ENCODE data around the gene KDM3A.

KDM3A gene

DNA sequence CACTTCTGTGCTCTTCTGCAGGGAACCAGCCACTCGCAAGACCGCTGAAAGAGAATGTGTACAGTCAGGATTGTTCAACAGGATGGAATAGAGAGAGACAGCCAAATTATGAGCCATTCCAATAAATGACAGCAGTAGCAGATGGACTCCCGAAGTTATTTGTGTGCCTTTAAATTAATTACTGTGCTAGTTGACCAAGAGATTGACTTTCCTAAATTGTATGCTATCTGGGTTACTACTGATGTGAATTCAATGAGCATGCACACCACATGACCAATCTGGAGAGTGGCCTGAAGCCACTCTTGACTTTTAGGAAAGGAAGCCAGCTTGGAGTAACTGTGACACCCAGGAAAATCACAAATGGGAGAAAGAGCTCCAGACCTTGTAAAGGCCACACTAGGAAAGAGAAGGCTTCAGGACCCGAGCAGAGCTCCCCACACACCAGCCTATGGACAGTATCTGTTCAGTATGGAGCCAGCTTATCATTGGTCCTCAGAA, 69.3 kb downstream of the KDM3A start:
- TF ChIP-seq, protein P1, sequence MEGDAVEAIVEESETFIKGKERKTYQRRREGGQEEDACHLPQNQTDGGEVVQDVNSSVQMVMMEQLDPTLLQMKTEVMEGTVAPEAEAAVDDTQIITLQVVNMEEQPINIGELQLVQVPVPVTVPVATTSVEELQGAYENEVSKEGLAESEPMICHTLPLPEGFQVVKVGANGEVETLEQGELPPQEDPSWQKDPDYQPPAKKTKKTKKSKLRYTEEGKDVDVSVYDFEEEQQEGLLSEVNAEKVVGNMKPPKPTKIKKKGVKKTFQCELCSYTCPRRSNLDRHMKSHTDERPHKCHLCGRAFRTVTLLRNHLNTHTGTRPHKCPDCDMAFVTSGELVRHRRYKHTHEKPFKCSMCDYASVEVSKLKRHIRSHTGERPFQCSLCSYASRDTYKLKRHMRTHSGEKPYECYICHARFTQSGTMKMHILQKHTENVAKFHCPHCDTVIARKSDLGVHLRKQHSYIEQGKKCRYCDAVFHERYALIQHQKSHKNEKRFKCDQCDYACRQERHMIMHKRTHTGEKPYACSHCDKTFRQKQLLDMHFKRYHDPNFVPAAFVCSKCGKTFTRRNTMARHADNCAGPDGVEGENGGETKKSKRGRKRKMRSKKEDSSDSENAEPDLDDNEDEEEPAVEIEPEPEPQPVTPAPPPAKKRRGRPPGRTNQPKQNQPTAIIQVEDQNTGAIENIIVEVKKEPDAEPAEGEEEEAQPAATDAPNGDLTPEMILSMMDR (IDR thresholded peaks at IDR 0.05; ENCODE audit: control insufficient read depth, extremely low read depth, insufficient read depth), result no peak
- no peak overlapping the region for H3K4me3 ChIP-seq (ENCODE audit: low read depth, low read length)
- no peak for DNase-seq (ENCODE audit: low read depth)

DNA sequence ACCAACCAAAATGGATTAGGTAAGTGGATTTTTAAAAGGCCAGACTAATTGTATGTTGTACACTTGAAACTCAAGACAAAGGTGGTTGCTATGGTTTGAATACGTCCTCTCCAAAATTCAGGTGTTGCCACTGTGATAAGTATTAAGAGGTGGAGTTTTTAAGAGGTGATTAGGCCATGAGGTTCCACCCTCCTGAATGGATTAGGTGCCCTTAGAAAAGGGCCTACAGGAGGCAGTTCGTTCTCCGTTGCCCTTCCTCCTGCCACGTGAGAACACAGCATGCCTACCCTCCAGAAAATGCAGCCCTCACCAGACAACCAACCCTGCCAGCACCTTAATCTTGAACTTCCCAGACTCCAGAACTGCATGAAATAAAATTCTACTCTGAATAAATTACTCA, 70.9 kb downstream of the KDM3A start:
- TF ChIP-seq, protein P1 (IDR thresholded peaks at IDR 0.05; ENCODE audit: control insufficient read depth, extremely low read depth, insufficient read depth), result no peak
- no peak for DNase-seq (ENCODE audit: low read depth)
- no peak overlapping the region for H3K4me3 ChIP-seq (ENCODE audit: low read depth, low read length)

DNA sequence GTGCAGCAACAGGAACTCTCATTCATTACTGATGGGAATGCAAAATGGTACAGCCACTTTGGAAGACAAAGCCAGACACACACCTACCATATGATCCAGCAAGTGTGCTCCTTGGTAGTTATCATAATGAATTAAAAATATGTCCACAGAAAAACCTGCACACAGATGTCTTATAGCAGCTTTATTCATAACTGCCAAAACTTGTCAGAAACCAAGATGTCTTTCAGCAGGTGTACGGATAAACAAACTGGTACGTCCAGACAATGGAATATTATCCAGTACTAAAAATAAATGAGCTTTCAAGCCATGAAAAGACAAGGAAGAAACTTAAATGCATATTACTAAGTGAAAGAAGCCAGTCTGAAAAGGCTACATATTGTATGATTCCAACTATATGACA, 71.7 kb downstream of the KDM3A start:
- TF ChIP-seq, protein P1 (IDR thresholded peaks at IDR 0.05; ENCODE audit: control insufficient read depth, extremely low read depth, insufficient read depth), result no peak
- no peak for DNase-seq (ENCODE audit: low read depth)

DNA sequence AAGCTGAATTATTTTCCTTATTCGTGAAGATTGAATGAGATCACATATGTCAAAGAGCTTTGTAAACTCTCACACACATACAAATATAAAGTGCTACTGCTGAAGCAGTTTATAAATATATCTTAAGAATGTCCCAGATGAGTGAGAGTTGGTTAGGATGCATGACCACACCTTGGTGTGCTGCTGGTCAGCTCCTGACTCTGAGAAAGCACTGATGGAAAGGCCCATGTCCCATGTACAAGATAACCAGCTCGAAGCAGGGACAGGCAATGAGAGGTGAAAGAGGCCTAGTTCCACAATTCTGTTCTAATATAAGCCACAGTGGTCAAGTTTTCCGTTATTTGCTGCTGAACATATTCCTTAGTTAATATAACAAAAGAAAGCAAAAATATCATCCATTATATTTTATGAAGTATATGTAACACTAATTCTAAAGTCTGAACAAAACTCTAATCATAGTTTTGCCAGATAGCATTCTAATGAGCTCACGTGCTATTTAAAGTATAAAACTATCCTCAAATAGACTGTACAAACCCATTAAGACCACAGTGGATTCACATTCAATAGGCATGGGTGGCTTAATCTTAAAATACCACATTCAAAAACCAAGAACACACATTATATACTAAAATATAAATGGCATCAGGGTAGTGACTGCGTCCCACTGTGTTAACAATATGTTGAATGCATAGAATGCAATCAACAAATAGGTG, 72.9 kb downstream of the KDM3A start:
- H3K4me3 ChIP-seq (ENCODE audit: low read depth, low read length), result no peak overlapping the region
- no peak for DNase-seq (ENCODE audit: low read depth)
- TF ChIP-seq, protein P1 (IDR thresholded peaks at IDR 0.05; ENCODE audit: control insufficient read depth, extremely low read depth, insufficient read depth), result no peak

More for the DNA sequence above, 71.7 kb downstream of the KDM3A start:
- no peak overlapping the region for H3K4me3 ChIP-seq (ENCODE audit: low read depth, low read length)

DNA sequence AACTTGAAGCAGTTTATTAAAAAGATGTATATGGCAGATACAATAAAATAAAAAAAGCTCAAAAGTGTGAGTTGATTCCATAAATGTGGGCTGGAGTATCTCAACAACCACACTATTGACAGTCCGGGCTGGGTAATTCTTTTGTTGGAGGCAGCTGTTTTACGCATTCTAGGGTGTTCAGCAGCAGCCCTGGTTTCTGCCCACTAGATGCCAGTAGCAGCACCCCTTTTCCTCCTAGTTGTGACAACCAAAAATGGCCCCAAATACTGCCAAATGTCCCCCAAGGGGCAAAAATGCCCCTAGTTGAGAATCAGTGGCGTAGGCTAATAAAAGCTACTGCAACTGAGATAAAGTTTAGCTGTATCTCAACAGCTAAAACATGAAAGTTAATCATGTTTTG, 77.3 kb downstream of the KDM3A start:
- H3K4me3 ChIP-seq (ENCODE audit: low read depth, low read length), result no peak overlapping the region
- TF ChIP-seq, protein P1 (IDR thresholded peaks at IDR 0.05; ENCODE audit: control insufficient read depth, extremely low read depth, insufficient read depth), result peak; percentile 54
- no peak for DNase-seq (ENCODE audit: low read depth)

DNA sequence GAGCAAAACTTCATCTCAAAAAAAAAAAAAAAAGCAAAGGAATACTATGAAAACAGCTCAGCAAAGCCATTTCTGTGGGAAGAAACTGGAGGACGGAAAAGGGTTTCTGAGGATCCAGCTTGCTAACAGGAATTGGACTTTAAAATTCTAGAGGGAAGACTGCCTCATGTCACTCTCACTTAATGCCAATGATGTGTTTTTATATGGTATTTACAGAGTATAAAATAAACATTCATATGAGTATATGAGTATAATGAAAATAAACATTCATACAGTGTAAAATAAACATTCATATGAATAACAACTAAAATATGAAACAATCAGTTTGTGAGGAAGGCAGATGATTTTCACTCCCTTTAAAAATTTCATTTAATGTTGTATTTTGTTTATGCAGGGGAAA, 78.2 kb downstream of the KDM3A start:
- DNase-seq (ENCODE audit: low read depth), result peak; percentile 57
- TF ChIP-seq, protein P1 (IDR thresholded peaks at IDR 0.05; ENCODE audit: control insufficient read depth, extremely low read depth, insufficient read depth), result no peak
- H3K4me3 ChIP-seq (ENCODE audit: low read depth, low read length), result no peak overlapping the region

DNA sequence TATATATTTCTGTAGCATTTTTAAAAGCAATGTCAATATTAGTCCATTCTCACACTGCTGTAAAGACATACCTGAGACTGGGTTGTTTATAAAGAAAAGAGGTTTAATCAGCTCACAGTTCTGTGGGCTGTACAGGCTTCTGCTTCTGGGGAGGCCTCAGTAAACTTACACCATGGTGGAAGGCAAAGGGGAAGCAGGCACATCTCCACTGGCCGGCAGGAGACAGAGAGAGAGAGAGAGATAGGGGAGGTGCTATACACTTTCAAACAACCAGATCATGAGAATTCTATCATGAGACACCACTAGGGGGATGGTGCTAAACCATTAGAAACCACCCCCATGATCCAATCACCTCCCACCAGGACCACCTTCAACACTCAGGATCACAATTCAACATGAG, 79.0 kb downstream of the KDM3A start:
- DNase-seq (ENCODE audit: low read depth), result no peak

More for the DNA sequence above, 79.0 kb downstream of the KDM3A start:
- TF ChIP-seq, protein P1 (IDR thresholded peaks at IDR 0.05; ENCODE audit: control insufficient read depth, extremely low read depth, insufficient read depth), result 0 out of 2 replicates have a peak, but pooled peaks have one; percentile 6
- no peak overlapping the region for H3K4me3 ChIP-seq (ENCODE audit: low read depth, low read length)

Data from LNCaP clone FGC (cell line).